ENCODE data around the gene DDX54. TPM values are rescaled to one million over a fixed set of nuclear protein-coding genes. Genes with fewer than 3 reads are reported as not detected.

DDX54 gene
- total RNA-seq, 1 donor from 2014 or later, result 36.9 TPM

DNA sequence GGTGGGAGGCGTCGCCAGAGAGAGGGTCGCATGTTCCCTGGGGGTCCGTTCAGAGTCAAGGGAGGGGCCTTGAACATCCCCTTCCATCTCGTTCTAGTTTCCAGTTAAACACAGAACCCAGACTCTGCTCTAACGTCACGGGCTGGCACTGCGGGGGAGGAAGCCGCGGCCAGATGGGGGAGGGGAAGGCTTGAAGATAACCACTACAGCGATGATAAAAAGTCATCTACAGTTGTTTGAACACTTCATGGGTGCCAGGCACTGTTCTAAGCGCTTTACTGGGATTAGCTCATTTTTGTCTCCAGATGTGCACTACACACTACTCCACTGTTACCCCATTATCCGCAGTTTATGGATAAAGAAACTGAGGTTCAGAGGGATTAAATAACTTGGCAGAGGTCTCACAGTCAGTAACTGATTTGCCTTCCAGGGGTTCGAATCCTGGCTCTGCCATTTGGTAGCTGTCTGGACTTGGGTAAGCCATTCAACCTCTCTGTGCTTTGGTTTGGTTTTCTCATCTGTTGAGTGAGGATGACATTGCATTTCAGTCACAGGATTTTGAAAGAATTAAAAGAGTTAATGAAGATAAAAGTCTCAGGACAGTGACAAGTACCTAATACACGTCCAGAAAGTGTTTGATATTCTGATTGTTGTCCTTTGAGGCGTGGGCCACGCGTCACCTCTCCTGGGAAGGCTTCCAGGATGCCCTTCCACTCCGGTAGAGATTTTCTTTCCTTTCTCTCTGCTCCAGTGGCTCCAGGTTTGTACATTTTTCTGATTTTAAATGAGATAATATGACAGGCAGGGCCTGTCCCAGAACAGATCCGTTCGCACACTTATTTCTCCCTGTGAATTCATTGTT is 48.9 kb downstream of the DDX54 start:
- H3K36me3 ChIP-seq, result no peaks in the 10 kb centered on the region
- Mint-ChIP-seq H3K36me3 (no peaks in the 10 kb centered on the region), H3K4me1 (peaks cover 9% of the 10 kb centered on the region), H3K4me3 (peak overlapping the region; percentile 22), H3K27me3 (ENCODE audit: insufficient read depth, low read depth) (peaks cover 24% of the 10 kb centered on the region), H3K27ac (no peak overlapping the region), H3K9me3 (no peaks in the 10 kb centered on the region)
- peak overlapping the region; percentile 92 for H3K4me2 ChIP-seq
- peaks cover 36% of the 10 kb centered on the region for H3K27me3 ChIP-seq
- no peak overlapping the region for H3K9ac ChIP-seq
- no peaks in the 10 kb centered on the region for H4K20me1 ChIP-seq (ENCODE audit: low read depth)
- DNase-seq (ENCODE audit: low spot score), result no peak
- peak overlapping the region; percentile 46 for H3K4me3 ChIP-seq
- no peak overlapping the region for H2AFZ ChIP-seq (replicated peaks)
- H3F3A ChIP-seq (ENCODE audit: low read depth), result peaks cover 9% of the 10 kb centered on the region
- H3K4me1 ChIP-seq, result peaks cover 15% of the 10 kb centered on the region
- no peaks in the 10 kb centered on the region for H3K79me2 ChIP-seq (ENCODE audit: low read depth)
- H3K9me3 ChIP-seq (ENCODE audit: low read depth), result no peaks in the 10 kb centered on the region
- no peak overlapping the region for H3K27ac ChIP-seq
- TF ChIP-seq, protein P1, sequence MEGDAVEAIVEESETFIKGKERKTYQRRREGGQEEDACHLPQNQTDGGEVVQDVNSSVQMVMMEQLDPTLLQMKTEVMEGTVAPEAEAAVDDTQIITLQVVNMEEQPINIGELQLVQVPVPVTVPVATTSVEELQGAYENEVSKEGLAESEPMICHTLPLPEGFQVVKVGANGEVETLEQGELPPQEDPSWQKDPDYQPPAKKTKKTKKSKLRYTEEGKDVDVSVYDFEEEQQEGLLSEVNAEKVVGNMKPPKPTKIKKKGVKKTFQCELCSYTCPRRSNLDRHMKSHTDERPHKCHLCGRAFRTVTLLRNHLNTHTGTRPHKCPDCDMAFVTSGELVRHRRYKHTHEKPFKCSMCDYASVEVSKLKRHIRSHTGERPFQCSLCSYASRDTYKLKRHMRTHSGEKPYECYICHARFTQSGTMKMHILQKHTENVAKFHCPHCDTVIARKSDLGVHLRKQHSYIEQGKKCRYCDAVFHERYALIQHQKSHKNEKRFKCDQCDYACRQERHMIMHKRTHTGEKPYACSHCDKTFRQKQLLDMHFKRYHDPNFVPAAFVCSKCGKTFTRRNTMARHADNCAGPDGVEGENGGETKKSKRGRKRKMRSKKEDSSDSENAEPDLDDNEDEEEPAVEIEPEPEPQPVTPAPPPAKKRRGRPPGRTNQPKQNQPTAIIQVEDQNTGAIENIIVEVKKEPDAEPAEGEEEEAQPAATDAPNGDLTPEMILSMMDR (IDR thresholded peaks at IDR 0.05), result no peak
- TF ChIP-seq EZH2 (IDR thresholded peaks at IDR 0.05) (no peak), EZH2phosphoT487 (IDR thresholded peaks at IDR 0.05) (no peak)

DNA sequence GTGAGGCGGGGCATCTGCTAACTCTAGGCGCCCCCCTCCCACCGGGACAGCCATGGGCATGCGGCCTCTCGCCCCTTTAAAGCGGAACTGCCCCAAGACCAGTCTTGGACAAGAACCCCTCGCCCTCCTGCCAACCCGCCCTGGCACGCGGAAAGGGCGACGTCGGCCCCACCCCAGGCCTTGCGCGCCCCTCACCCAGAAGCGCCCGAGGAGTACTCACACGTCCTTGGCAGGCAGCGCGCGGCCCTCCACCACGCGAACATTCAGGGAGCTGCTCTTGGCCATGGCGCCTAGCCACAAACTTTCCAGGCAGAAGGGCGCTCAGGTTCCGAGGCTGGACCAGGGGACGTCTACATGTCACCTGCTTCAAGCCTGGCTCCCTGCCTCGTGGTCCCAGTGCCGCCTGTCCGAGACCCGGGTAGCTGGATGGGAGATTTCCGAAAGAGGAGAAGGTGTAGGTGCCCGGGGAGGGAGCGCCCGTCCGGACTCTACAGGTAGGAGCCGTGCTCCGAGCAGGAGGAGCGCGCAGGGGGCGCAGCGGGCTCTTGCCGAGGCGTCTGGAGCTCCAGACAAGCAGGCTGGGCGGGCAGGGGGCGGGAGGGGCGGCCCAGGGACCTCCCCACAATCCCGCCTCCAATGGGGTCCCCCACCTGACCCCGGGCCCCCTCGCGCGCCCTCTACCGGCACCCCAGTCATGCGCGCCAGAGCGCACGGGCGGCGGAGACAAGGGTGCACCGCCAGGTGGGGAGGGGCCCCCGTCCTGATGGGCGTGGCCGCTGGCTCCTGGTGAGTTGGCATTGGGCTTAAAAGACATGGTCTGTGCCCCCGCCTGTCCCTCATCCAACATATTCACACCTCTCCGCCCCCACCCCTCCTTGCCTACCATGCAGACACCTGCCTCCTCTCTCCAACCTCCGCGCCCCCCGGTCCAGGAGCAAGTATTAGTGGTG is 49.8 kb downstream of the DDX54 start, which contains the start of gene RASAL1:
Gene RASAL1 (minus strand): TSS at position 584 of the 950 bp plus-strand sequence. CDS start 299 bp downstream, at position 285.
- Histone ChIP-seq H3K9me3 (ENCODE audit: low read depth) (no peaks in the 10 kb centered on the region), H3K27ac (no peak within 1 kb of the TSS), H3K36me3 (no peaks in the 10 kb centered on the region), H3K4me3 (peak within 1 kb of the TSS; percentile 46), H3F3A (ENCODE audit: low read depth) (peaks cover 9% of the 10 kb centered on the region), H3K27me3 (peaks cover 36% of the 10 kb centered on the region), H3K4me1 (peaks cover 15% of the 10 kb centered on the region), H4K20me1 (ENCODE audit: low read depth) (no peaks in the 10 kb centered on the region), H3K9ac (no peak within 1 kb of the TSS), H3K79me2 (ENCODE audit: low read depth) (no peaks in the 10 kb centered on the region), H3K4me2 (peak within 1 kb of the TSS; percentile 92), H2AFZ (replicated peaks) (peak within 1 kb of the TSS; percentile 88)
- DNase-seq (ENCODE audit: low spot score), result peak; percentile 84
- no peaks in the 10 kb centered on the region for H3K36me3 Mint-ChIP-seq
- H3K27ac Mint-ChIP-seq, result no peak within 1 kb of the TSS
- H3K9me3 Mint-ChIP-seq, result no peaks in the 10 kb centered on the region
- TF ChIP-seq EZH2 (IDR thresholded peaks at IDR 0.05), result peak; percentile 72
- TF ChIP-seq EZH2phosphoT487 (IDR thresholded peaks at IDR 0.05), result peak; percentile 56
- TF ChIP-seq, protein P1 (IDR thresholded peaks at IDR 0.05), result peak; percentile 75
- H3K4me3 Mint-ChIP-seq, result peak within 1 kb of the TSS; percentile 22
- peaks cover 24% of the 10 kb centered on the region for H3K27me3 Mint-ChIP-seq (ENCODE audit: insufficient read depth, low read depth)
- H3K4me1 Mint-ChIP-seq, result peaks cover 9% of the 10 kb centered on the region

DNA sequence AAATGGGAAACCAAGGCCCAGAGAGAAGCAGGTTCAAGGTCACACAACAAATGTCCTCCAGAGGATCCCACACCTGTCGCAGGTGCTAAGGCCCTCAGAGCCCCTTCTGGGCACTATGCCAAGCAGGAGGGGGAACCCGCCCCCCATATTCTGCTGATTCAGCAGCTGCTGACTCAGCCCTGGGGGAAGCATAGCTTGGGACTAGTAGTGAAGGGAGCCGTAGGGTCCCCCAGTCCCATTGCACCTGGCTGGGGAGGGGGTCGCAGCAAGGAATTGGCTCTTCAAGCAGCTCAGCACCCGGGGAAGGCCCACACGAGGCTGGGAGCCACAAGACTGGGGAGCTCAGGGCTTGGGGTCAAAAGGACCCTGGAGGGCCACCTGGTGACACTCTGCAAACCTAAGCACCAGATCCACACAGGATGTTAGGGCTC is 50.7 kb downstream of the DDX54 start:
- peak overlapping the region; percentile 92 for H3K4me2 ChIP-seq
- no peaks in the 10 kb centered on the region for H3K9me3 Mint-ChIP-seq

More for the DNA sequence above, 50.7 kb downstream of the DDX54 start:
- H3K9ac ChIP-seq, result no peak overlapping the region
- Mint-ChIP-seq H3K27me3 (ENCODE audit: insufficient read depth, low read depth) (peaks cover 24% of the 10 kb centered on the region), H3K4me1 (peaks cover 12% of the 10 kb centered on the region), H3K36me3 (no peaks in the 10 kb centered on the region), H3K4me3 (no peak overlapping the region), H3K27ac (no peak overlapping the region)
- peaks cover 9% of the 10 kb centered on the region for H3F3A ChIP-seq (ENCODE audit: low read depth)
- DNase-seq (ENCODE audit: low spot score), result no peak
- H3K36me3 ChIP-seq, result no peaks in the 10 kb centered on the region
- no peaks in the 10 kb centered on the region for H3K9me3 ChIP-seq (ENCODE audit: low read depth)
- no peak overlapping the region for H3K27ac ChIP-seq
- no peaks in the 10 kb centered on the region for H3K79me2 ChIP-seq (ENCODE audit: low read depth)
- peaks cover 36% of the 10 kb centered on the region for H3K27me3 ChIP-seq
- no peak overlapping the region for H3K4me3 ChIP-seq
- no peak overlapping the region for H2AFZ ChIP-seq (replicated peaks)
- peaks cover 15% of the 10 kb centered on the region for H3K4me1 ChIP-seq
- H4K20me1 ChIP-seq (ENCODE audit: low read depth), result no peaks in the 10 kb centered on the region
- TF ChIP-seq, protein P1 (IDR thresholded peaks at IDR 0.05), result no peak
- TF ChIP-seq EZH2phosphoT487 (IDR thresholded peaks at IDR 0.05), result no peak
